Esophagus muscularis mucosa (tissue), 4 donors: ENCODE results near the gene LDB1.

Experiments
- CTCF ChIP-seq, 3 experiments: fragments of 200-600 bp in 2 of 3; fragments of 450-650 bp in 1 of 3; sonication (generic) in 2 of 3; IDR thresholded peaks; one replicate each; pipeline ENCODE4 v1.5.1; 2017 to 2019; ENCODE audit warnings: antibody characterized with exemption in 3 of 3, mild to moderate bottlenecking in 2 of 3, moderate library complexity in 1 of 3
- EP300 ChIP-seq: sonication (generic); formaldehyde crosslinking; IDR thresholded peaks from one replicate; pipeline ENCODE4 v1.6.1; 2017; ENCODE audit warnings: antibody characterized with exemption
- POLR2A ChIP-seq: fragments of 450-650 bp; IDR thresholded peaks from one replicate; pipeline ENCODE4 v1.6.1; 2017; ENCODE audit warnings: antibody characterized with exemption, moderate library complexity, mild to moderate bottlenecking, low read depth

GRCh38 chr10:102086196-102086595 lies 34.0 kb downstream of the LDB1 start:
- TF ChIP-seq CTCF (IDR thresholded peaks at IDR 0.05) (no peak), POLR2A (no peak), EP300 (no peak)
